OCI-LY3 (cell line): ENCODE data around the gene POLD4.

Experiments
- H2AFZ ChIP-seq: fragments of 200-600, 300-600 bp; shearing (Covaris generic); 2 replicates; pipeline ENCODE4 v1.6.0; 2014; ENCODE audit warnings: antibody characterized with exemption, low read depth, low read length
- H3K27ac ChIP-seq: fragments of 200-600, 300-600 bp; sonication (generic); 2 replicates; pipeline ENCODE4 v1.5.1; 2014; ENCODE audit warnings: mild to moderate bottlenecking, low read length, moderate library complexity, mixed read lengths
- H3K27me3 ChIP-seq: fragments of 200-600, 300-600 bp; sonication (generic); 2 replicates; pipeline ENCODE4 v1.6.1; 2014; ENCODE audit warnings: low read depth, low read length, mixed read lengths
- H3K36me3 ChIP-seq: fragments of 200-600, 300-600 bp; sonication (generic); replicated peaks from 2 replicates; pipeline ENCODE3; 2014; ENCODE audit warnings: low read depth, low read length, mixed read lengths
- H3K4me1 ChIP-seq: fragments of 300-600, 200-600 bp; sonication (generic); 2 replicates; pipeline ENCODE4 v1.6.1; 2014; ENCODE audit warnings: low read length, mixed read lengths
- H3K4me2 ChIP-seq: fragments of 200-600, 300-600 bp; sonication (generic); 2 replicates; pipeline ENCODE4 v1.6.1; 2014; ENCODE audit warnings: low read length, mixed read lengths
- H3K4me3 ChIP-seq: fragments of 300-600, 200-600 bp; sonication (generic); 2 replicates; pipeline ENCODE4 v1.5.1; 2014; ENCODE audit warnings: antibody characterized with exemption, mild to moderate bottlenecking, low read length, moderate library complexity
- H3K79me2 ChIP-seq: fragments of 300-600, 200-600 bp; shearing (Covaris generic); 2 replicates; pipeline ENCODE4 v1.6.1; 2014; ENCODE audit warnings: mild to moderate bottlenecking, low read length, mixed read lengths
- H3K9ac ChIP-seq: fragments of 300-600, 200-600 bp; shearing (Covaris generic); 2 replicates; pipeline ENCODE4 v1.6.0; 2014; ENCODE audit warnings: mild to moderate bottlenecking, low read length, moderate library complexity
- H3K9me3 ChIP-seq: fragments of 200-600, 300-600 bp; shearing (Covaris generic); 2 replicates; pipeline ENCODE4 v1.6.1; 2014; ENCODE audit warnings: low read length, mixed read lengths; ENCODE audit not compliant: insufficient read depth
- H4K20me1 ChIP-seq: fragments of 200-600, 300-600 bp; sonication (generic); 2 replicates; pipeline ENCODE4 v1.6.1; 2016; ENCODE audit warnings: low read length, mixed read lengths; ENCODE audit not compliant: insufficient read depth
- CTCF ChIP-seq: fragments of 200-600, 300-600 bp; sonication (generic); IDR thresholded peaks from 2 replicates; pipeline ENCODE4 v1.5.1; 2014; ENCODE audit warnings: antibody characterized with exemption, low read length, low read depth
- EZH2phosphoT487 ChIP-seq: fragments of 200-600 bp; shearing (Covaris generic); IDR thresholded peaks from 2 replicates; pipeline ENCODE4 v1.6.1; 2018; ENCODE audit warnings: antibody characterized with exemption, mixed run types, low read depth

POLD4 gene

GRCh38 chr11:67302571-67303131, 50.7 kb downstream of the POLD4 start:
- Histone ChIP-seq H3K4me3 (no peak overlapping the region), H4K20me1 (no peaks in the 10 kb centered on the region), H3K4me1 (no peaks in the 10 kb centered on the region), H3K9ac (no peak overlapping the region), H3K36me3 (peaks cover 35% of the 10 kb centered on the region), H3K27me3 (no peaks in the 10 kb centered on the region), H3K9me3 (no peaks in the 10 kb centered on the region), H3K79me2 (no peaks in the 10 kb centered on the region), H3K4me2 (no peak overlapping the region), H2AFZ (no peak overlapping the region), H3K27ac (no peak overlapping the region)
- TF ChIP-seq CTCF, result no peak
- no peak for TF ChIP-seq EZH2phosphoT487

GRCh38 chr11:67301951-67302516, 51.3 kb downstream of the POLD4 start:
- TF ChIP-seq CTCF (no peak), EZH2phosphoT487 (no peak)

GRCh38 chr11:67301313-67301921, 51.9 kb downstream of the POLD4 start:
- Histone ChIP-seq H3K36me3 (peaks cover 41% of the 10 kb centered on the region), H3K79me2 (no peaks in the 10 kb centered on the region), H3K9me3 (no peaks in the 10 kb centered on the region), H2AFZ (no peak overlapping the region), H3K4me3 (no peak overlapping the region), H3K9ac (no peak overlapping the region), H3K4me2 (no peak overlapping the region), H3K4me1 (no peaks in the 10 kb centered on the region), H3K27me3 (no peaks in the 10 kb centered on the region), H3K27ac (no peak overlapping the region), H4K20me1 (no peaks in the 10 kb centered on the region)
- TF ChIP-seq CTCF, result no peak
- TF ChIP-seq EZH2phosphoT487, result no peak

More at GRCh38 chr11:67301951-67302516, 51.3 kb downstream of the POLD4 start:
- no peaks in the 10 kb centered on the region for H3K4me1 ChIP-seq
- H3K27me3 ChIP-seq, result no peaks in the 10 kb centered on the region
- H3K4me2 ChIP-seq, result no peak overlapping the region
- no peak overlapping the region for H2AFZ ChIP-seq
- no peaks in the 10 kb centered on the region for H4K20me1 ChIP-seq
- H3K79me2 ChIP-seq, result no peaks in the 10 kb centered on the region
- H3K9ac ChIP-seq, result no peak overlapping the region
- peaks cover 35% of the 10 kb centered on the region for H3K36me3 ChIP-seq
- no peaks in the 10 kb centered on the region for H3K9me3 ChIP-seq
- no peak overlapping the region for H3K4me3 ChIP-seq
- no peak overlapping the region for H3K27ac ChIP-seq
